ENCODE data around the gene ACTN1.
"Not testable (repeated sequence)": the region's sequence is repeated elsewhere in the genome, so short reads cannot be mapped to it uniquely, and the experiment has no call there.

ACTN1 gene

DNA sequence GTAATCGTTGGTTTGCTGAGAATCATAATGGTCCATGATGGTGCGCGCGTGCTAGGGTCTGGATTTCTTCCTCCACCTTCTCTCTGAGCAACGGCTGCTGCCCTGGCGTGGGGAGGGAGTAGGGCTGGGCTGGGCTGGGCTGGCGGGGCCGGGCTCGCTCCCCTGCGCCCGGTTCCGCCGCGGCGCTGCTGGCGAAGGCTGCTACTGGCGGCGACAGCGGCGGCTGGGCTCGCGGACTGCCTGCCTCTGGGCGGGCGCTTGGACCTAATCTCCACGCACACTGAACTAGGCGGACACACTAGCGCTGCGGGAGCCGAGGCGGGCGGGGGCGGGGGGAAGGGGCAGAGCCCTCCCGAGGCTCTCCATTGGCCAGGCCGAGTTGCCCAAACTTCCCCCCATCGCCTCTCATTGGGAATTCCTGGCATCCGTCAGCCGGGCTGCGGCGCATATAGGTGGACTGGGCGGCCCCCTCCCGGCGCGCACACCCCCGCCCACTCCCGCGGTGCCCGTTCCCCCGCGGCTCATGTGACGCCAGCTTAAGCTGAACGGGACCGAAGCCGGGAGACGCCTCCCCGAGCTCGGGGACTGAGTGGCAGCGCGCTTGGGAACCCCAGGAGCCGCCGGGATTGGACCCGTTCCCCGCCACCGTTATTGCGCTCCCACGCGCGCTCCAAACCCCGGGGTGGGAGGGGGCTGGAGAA, at the start of gene ACTN1:
Gene ACTN1 (minus strand): TSS at position 282 of the 701 bp plus-strand sequence. CDS start 246 bp downstream, at position 36.
- peak; percentile 97 for DNase-seq

DNA sequence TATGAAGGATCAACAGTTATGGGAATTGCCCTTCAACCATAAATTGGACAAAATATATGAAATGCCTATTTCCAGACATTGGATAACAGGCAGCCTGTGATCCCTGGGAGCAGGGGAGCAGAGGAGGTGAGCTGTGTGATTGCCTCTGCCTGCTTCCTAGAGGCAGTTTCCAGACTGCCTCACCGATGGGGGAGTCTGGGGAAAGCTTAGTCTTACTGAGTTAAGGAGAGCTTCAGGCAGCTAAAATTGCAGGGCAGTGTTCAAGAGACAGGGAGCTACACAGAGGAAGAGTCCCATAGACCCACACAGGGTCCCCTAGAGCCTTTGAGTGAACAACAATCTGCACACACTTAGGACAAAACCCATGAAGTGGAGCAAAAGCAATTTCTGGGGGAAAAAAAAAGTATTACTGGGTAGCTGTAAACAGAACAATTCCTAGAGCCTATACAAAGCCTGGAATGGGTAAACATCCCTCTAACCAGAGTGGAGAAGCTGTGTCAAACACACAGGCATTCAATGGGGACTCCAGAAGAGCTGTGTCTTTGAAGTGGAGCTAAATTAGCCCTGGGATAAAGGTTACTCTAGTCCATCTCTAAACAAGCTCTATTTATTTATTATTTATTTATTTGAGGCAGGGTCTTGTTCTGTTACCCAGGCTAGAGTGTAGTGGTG, 48.3 kb upstream of the ACTN1 start:
- no peak for DNase-seq

DNA sequence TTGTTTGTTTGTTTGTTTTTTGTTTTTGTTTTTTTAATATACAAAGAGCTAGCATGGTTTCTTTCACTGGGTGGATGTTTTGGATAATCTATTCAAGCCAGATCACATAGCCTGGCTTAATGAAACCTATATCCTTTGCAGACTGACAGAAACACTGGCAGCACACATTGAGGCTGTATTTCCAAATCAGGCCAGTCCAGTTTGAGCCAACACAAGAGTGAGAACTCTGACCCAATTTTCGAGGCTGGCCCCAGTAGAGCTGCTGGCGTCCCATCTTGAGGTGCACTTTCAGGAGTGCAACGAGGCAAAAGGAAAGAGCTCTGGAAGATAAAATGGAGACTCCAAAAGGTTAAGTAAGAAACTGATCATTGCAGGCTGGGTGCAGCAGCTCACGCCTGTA, 43.9 kb upstream of the ACTN1 start:
- no peak for DNase-seq

DNA sequence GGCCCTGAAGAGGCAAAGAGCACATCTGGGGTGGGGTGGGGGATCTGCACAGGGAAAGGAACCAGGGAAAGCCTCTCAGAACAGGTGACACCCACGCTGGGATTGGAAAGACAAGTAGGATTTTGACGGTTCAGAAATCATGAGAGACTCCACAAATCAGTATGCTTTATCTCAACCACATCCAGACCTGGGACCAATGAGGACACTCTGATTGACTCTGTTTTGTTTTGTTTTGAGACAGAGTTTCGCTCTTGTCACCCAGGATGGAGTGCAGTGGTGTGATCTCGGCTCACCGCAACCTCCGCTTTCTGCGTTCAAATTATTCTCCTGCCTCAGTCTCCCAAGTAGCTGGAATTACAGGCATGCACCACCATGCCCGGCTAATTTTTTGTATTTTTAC, 43.0 kb upstream of the ACTN1 start:
- DNase-seq, result not testable (repeated sequence)

DNA sequence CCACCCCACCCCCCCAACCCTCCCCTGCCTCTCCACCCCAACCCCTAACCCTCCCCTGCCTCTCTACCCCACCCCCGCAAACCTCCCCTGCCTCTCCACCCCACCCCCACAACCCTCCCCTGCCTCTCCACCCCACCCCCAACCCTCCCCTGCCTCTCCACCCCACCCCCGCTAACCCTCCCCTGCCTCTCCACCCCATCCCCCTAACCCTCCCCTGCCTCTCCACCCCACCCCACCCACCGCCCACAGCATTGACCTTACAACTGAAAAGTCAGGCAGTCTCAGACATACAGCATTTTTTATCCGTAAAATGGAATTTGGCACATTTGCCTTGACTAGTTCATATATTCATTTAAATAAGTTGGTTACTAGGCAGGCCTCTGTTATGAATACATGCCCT, 38.6 kb upstream of the ACTN1 start:
- DNase-seq, result no peak

DNA sequence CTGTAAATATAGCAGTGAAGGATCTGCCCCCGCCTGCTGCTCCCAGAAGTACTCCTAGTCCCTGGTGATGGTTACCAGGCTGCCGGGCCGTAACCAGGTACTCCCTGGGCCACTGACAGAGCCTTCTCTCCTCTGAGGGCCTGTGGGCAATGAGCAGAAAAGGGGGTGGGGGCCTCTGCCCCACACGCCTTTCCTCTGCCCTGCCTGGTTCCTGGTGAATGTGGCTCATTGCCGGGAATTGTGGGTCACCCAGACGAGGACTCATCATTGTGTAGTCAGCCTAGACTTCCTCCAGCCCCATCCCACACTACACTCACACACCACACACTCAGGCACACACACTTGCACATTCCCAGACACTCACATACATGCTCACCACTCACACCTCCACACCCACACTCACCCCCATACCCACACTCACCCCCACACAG, 35.7 kb upstream of the ACTN1 start:
- no peak for DNase-seq

DNA sequence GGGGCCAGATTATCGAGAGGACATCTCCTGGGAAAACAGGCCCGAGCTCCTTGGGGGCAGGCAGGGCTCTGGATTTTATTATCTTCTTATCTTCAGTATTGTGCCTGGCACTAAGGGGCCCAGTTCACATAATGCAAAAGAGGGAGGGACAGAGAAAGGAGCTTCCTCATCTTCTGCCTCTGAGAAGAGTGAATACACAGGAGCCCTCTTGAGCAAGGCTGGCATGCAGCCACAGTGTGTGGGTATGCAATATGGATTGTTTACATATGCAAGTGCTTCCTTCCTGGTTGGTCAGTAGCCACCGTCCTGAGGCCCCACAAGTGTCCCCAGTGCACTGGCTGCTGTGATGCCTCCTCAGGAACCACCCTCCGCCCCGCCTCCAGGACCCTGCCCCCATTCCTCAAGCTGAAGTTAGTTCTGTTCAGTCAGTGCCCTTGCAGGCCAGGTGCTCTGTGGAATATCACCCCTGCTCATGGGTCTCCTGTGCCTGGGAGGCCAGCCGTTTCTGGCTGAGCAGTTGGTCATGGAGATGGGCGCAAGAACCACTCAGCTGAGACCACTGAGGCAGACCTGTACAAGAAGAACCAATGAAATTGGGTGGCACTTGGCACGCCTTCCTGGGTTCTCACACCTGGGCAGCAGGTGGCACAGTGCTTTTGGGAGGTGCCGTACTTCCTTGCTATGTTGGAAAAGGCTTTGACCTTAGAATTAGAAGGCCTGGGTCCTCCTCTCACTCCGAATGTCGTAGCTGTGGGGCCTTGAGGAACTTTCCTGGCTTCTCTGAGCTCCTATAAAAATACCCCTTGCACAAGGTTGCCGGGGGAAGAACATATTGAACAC, 35.1 kb upstream of the ACTN1 start:
- DNase-seq, result no peak

DNA sequence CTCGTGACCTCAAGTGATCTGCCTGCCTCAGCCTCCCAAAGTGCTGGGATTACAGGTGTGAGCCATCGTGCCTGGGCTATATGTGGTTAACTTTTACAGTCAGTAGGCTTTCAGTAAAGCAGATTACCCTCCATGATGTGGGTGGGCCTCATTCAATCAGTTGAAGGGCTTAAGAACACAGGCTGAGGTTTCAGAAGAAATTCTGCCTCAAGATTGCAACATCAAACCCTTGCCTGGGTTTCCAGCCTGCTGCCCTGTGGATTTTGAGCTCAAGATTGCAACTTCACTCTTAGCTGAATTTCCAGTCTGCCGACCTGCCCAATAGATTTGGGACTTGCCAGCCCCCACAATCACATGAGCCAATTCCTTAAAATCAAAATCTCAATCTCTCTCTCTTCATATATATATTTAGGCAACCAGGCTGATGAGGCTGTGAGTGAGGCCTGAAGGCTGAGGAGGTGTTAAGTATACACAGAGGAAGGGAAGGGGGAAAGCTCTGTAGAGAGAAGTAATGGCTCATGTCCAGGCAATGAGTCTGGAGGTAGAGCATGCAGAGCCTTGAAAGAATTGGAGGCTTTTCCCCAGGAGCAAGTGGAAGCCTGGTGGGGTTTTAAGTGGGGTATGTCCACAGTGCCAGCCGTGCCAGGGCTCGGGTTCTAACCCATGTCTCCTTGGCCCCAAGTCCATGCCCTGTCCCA, 33.3 kb upstream of the ACTN1 start:
- no peak for DNase-seq

DNA sequence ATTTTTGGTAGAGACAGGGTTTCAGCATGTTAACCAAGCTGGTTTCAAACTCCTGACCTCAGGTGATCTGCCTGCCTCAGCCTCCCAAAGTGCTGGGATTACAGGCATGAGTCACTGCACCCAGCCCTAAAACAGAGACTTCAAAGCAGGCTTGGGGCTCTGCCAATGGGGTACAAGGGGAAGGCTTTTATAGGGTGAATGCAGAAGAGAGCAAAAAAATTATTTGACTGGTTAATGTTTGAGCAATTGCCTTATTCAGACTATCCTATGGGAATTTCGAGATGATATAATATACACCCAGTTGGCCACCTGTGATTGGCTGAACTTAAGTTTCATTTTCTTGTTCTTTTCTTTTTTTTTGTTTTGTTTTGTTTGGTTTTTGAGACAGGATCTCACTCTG, 31.5 kb upstream of the ACTN1 start:
- no peak for DNase-seq

DNA sequence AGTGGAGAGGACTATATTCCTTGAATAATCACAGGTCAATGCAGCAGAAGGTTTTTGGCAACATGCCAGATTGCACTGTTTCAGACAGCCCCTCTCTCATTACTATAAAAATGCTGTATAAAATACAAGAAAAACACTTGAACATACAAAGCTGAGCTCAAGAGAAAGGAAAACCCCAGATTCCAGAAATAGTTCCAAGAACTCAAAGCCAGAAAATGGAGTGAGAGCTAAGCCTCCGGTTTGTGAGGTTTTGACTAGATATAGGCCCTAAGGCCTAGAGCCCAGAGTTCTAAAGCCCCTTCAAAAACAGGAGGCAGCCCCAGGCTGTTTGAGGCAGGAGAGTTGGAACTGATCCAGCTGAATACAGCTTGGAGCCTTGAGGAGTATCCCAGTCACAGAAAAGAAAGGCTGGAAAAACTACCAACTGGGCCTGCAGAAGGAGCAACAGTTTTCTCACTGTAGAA, 29.4 kb upstream of the ACTN1 start:
- no peak for DNase-seq

DNA sequence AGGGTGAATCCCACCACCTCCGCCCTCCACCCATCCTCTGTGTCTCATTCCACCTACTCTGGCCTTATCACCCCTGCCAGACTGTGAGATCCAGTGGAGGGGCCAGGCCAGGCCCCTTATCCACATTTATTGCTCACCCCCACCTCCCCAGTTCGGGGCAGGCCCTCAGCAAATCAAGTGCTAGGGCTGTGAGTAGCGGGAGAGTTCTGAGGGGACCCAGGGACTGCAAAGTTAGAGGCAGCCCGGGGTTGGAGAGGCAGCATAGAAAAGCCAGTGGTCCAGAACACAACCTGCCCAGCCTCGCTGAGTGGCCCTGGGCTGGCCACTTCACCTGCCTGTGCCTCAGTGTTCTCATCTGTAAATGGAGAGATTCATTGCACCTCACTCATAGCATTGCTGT, 27.2 kb upstream of the ACTN1 start:
- no peak for DNase-seq

DNA sequence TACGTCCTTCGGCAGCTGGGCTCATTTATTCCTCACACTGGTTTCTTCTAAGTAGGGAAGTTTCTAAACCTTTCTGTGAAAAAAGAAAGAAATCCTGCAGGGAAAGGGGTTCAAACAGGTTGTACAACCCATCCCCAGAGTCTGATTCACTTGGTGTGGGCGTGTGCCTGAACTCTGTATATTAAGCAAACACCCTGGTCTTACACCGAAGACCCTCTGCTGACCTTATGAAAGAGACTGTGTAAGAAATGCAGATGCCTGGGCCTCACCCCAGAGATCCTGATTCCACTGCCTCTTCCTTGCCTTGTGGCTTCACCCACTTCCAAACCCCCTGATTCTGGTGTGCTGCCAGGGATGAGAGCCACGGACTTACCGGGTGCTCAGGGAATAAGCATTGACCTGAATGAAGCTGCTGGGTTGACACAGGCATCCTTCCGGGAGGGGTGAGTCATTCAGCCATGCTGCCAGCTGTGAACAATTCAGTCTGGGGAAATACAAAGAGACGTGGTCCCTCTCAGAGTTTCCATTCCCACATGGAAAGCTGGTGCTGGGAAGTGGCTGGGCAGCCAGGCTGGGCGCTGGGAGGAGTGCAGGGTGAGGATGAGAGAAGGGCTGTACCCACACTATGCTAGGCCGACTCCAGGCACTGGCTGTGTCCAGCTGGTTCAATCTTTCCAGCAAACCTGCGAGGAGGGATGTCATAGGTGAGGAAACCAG, 26.5 kb upstream of the ACTN1 start:
- no peak for DNase-seq

DNA sequence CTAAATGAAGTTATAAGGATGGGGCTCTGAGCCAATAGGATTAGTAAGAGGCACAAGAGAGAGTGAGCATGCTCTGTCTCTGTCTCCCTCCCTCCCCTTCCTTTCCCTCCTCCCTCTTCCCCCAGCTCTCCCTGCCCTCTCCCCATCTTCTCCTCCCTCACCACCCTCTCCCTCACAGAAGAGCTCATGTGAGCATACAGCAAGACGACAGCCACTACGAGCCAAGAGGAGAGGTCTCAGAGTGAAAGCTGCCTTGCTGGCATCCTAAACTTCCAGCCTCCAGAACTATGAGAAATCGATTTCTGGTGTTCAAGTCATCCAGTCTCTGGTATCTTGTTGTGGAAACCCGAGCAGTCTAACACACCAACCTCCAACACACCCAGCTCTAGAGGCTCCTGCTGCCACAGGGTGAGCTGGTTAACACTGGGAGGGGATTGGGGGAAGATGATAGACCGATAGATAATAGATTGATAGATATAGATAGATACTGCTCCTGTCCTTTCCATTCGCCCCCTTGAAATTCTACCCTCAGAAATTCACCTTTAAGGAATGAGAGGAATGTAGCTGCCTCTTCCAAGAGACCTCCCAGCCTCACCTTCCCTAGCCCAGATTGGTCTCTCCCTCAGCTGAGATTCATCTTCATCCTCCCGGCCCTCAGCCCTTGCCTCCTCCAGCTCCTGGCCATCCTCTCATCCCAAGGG, 25.8 kb upstream of the ACTN1 start:
- DNase-seq, result no peak

DNA sequence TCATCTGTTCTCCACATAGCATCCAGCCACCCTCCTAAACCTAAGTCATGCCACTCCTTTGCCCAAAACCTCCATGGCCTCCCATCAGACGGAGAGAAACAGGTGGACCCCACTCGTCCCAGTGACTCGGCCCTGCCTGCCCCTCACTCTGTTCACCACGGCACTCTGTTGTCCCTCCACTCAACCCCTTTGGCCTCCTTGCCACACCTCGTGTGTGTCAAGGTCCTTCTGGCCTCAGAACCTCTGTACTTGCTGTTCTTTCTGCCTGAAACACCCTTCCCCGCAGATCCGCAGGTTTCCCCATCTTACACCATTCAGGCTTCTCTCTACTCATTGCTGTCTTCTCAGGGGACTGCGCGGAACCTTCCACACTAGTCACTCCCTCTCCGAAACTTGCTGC, 24.5 kb upstream of the ACTN1 start:
- DNase-seq, result no peak

DNA sequence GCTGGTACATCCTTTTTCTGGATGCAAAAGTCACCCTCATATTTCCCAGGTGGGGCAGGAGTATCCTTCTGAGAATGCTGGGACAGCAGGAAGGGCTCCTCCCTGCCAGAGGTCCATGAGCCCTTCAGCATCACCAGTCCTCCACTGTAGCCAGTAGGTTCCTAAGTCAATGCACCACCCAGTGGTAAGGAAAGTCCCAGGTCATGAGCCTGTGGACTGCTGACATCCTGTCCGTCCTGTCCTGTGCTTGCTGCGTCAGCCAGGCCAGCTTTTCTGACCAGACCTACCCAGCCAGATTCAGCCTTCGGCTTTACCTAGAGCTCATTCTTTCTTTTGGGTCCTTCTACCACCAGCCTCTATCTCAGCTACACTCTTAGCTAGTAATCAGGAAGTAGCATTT, 23.0 kb upstream of the ACTN1 start:
- no peak for DNase-seq

DNA sequence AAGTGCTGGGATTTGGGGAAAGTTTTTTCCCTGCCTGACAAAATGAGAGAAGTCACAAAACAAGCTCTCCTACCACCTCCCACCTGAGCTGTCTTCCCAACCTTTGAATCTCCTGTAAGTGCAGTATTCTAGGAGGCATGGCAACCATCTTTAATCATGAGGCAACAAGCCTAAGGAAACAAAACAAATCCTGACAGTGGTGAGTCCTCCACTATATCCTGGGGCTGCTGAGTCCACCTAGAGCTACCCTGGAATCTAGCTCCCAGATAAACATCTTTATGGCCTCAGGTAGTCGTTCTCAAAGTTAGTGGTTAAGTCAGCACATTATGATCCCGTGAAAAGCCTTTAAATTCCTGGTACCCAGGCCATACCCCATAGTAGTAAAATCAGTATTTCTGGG, 22.3 kb upstream of the ACTN1 start:
- no peak for DNase-seq

DNA sequence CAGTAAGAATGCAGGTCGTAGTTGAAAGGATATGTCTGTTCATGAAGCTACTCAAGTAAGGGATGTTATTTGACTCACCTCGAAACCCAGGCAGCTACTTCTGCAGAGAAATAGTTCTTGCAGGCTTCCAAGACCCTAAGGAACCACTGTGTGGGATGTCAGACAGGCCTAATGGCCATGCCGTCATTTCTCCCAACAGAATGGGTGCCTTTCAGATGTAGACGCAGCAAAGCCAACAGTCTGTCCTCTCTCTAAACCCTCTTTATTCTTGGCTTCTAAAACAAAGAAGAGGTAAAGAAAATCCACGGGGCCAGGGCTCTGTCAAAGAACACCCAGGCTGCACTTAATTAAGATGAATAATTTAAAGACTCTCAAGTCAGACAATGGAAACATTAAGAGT, 19.0 kb upstream of the ACTN1 start:
- no peak for DNase-seq

DNA sequence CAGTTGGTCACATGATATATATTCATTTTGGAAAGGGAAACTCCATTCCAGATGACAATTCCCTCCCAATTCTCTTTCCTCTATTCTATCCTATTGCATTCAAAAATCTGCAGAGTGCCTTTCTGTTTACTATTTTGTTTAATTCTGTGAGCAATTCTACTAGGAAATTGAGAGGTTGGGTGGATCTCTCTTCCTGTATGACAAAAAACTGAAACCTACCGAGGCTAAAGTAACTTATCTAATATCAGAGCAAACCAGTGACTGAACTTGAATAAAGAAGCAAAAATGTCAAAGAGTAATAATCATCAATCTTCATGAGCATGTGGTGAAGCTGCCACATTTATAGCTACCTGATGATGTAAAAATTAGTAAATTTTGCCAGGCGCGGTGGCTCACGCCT, 16.6 kb upstream of the ACTN1 start:
- DNase-seq, result no peak

DNA sequence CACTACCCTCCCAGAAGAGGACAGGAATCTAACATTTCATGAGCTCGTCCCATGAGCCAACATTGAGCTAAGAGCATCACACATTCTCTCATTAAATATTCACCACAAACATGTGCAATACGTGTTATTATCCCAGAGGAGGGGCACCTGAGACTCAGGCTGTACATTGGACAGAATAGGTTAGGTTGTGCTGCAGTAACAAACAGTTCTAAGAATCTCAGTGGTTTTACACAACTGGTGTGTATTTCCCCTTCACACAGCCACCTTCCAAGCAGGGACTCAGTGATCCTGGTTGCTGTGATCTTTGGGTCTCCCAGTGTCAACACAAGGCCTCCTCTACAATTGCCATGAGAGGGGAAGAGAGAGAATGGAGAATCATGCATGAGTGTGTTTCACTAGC, 15.0 kb upstream of the ACTN1 start:
- DNase-seq, result no peak

DNA sequence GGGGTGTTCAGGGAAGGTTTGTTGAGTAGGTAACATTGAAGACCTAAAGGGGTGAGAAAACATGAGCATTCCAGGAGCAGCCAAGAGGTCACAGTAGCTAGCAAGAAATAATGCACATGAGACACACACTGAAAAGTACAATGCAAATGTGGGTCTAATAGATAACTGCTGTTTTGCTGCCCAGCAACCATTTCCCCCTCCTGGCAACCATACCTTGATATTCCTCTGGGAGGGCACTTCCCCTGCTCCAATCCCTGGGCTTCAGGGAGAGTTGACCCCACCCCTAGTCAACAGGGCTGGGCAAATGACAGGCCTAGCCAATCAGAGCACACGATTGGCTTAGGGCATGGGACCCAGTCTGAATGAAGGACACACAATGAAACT, 8.5 kb upstream of the ACTN1 start:
- DNase-seq, result no peak

DNA sequence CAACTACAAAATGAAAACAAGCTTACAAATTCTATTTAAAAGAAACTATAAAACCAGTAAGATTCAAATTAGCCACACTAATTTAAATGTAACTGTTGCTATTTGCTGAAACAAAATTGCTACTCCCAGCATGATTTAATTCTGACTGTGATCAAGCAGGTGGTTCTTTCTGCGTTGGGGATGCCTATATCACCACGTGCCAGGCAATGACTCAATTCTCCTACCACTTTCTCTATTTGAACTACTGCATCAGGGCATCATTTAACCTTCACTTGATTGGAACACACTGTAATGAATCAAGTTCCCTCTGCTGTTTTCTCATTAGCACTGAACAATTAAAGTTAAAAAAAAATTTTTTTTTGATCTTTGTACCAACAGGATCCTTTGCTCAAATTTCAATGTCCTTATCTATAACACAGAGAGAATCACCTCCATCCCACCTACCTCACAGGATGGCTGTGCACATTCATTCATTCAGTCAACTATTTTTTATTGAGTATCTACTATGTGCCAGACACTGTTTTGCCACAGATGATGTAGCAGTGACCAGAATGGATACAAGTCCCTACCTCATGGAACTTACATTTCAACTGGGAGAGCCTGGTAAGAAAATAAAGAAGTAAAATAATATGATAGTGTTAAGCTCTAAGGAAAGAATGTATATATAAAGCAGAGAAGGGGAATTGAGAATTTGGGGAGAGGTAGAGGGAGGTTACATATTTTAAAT, 8.0 kb upstream of the ACTN1 start:
- DNase-seq, result no peak

All from NCI-H1694 treated with DMSO at 0.1 percent for 48 hours (cell line).